SKM-1 (cell line): ENCODE data around the gene BST1.
"Not testable (repeated sequence)": the region's sequence is repeated elsewhere in the genome, so short reads cannot be mapped to it uniquely, and the experiment has no call there.

Experiments
- DNase-seq: peaks from one replicate; lab custom pipeline; 2025; ENCODE audit not compliant: unreplicated experiment; lab: John Stamatoyannopoulos, UW

BST1 gene

DNA sequence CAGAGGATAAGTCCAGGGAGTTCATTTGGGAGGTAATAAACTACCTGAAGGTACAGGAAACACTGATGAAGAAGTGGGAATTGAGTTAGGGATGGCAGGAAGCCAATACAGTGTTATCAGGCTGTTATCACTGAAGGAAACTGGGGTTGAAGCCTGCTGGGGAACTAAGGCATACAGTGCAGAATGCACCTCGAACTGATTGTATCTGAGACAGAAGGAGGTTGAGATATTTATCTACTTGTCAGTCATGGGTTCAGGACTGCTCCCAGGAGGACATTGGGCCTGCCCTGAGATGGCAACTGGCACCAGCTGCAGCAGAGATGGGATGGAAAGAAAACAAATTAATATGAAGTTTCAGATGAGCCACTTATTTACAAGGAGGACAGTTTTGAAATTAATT, 39.8 kb downstream of the BST1 start:
- DNase-seq, result no peak

DNA sequence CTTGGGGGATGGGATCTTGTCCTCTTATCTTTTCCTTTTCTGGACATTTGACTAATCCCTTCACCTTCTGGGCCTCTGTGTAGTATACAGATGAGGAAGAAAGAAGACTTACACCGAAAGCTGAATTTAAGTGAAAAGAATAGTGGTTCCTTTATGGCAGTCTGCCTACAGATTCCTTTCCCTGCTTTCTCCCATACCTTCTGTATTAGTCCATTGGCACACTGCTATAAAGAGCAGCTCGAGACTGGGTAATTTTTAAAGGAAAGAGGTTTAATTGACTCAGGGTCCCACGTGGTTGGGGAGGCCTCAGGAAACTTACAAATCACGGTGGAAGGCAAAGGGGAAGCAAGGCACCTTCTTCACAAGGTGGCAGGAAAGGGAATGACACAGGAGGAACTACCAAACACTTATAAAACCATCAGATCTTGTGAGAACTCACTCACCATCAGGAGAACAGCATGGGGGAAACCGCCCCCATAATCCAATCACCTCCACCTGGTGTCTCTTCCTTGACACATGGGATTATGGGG, 41.2 kb downstream of the BST1 start:
- DNase-seq, result no peak

DNA sequence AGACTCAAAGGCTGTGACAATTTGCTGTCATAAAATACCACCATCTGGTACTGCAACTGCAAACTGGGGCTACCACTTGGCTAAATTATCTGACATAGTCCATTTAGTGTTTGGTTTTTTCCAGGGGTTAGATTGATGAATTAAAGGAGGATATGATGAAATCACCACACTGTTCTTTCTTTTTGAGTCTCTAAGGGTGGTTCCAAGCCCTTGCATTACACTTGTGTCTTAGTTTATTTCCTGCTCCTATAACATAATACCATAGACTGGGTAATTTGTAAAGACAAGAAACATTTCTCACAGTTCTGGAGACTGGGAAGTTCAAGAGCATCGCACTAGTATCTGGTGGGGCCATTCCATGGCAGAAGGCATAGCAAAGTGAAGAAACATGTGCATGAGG, 43.2 kb downstream of the BST1 start:
- no peak for DNase-seq

DNA sequence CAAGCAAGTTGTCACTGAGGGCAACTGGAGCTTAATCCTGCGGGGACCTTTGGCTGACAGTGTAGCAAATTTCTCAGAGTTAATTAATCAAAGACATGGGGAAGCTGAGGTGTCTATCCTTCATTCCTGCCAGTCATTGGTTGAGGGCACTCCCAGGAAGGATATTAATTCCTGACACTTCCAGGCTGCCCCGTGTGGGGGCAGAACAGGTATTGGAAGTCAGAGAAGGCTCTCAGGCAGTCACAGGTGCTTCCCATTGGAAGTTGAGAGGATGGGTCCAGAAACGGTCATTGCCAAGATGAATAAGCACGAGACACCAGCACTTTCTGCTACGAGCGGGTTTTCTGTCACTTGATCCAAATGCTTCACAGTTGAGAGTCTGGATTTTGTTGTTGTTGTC, 46.1 kb downstream of the BST1 start:
- DNase-seq, result no peak

DNA sequence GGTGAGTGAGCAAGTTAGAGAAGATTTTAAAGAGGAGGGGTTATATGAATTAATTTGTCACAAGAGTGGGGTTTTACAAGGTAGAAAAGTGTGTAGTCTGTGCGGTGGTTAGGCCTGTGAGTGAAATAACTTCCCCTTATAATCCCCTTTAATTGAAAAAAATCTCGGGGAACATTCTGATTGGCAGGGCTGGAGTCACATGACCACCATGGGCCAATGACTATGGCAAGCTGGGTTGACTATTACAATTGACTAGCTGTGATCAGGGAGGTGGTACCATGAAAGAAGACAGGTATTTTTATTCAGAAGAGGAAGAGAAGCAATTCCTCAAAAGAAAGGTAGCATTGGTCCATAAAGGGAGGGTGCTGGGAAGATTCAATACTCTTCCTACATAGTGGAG, 48.3 kb downstream of the BST1 start:
- DNase-seq, result no peak

DNA sequence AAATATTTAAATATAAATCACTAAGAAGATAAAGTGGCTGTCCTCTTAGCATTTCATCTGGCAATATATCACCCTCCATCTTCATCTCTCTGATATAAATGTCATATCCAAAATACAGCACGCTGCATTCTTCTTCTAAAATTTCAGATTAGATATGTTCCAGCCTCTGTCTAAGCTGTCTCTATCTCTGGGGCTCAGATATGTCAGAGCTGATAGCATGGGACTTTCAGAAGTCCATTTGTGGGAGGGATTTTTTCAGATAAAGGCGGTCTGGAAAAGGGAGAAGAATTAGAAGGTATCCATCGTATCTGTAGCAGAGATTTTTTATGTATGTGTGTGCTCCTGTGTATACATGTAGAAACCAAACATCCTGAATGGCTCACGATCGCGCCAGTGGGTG, 50.2 kb downstream of the BST1 start:
- DNase-seq, result no peak

DNA sequence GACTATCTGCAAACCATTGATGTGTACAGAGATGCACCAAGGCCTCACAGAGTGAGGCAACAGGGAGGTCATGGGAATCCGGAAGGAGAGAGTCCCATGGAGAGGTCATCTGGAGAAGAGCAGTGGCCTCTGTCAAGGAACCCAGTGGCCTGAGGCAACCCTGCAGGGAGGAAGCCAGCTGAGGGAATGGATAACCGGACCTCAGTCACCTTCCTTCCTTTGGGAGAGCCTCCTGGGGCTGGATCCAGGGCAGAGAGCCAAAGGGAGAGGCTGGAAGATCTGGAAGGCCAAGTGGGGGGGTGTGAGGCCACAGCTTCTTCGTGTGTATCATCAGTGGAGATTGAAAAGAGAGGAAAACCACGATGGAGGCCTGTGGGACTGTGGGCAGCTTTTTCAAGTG, 50.9 kb downstream of the BST1 start:
- no peak for DNase-seq

DNA sequence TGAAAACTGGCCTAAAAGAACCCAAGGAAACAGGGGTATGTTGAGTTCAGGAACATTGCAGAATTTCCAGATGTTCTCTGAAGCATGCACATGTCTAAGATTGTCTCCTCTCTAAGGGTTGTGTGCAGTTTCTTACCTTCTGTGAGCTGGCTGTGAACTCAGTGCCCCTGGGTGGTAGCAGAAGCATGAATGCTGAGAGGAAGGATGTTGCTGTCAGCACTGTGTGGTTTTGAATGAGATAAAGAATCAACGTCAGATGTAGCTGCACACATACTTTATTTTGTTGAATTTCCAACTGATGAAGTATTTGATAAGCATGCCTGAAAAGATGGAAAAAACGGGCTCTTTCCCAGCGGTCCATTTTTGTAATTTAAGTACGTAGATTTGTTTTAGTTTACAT, 51.5 kb downstream of the BST1 start:
- DNase-seq, result peak; percentile 46

DNA sequence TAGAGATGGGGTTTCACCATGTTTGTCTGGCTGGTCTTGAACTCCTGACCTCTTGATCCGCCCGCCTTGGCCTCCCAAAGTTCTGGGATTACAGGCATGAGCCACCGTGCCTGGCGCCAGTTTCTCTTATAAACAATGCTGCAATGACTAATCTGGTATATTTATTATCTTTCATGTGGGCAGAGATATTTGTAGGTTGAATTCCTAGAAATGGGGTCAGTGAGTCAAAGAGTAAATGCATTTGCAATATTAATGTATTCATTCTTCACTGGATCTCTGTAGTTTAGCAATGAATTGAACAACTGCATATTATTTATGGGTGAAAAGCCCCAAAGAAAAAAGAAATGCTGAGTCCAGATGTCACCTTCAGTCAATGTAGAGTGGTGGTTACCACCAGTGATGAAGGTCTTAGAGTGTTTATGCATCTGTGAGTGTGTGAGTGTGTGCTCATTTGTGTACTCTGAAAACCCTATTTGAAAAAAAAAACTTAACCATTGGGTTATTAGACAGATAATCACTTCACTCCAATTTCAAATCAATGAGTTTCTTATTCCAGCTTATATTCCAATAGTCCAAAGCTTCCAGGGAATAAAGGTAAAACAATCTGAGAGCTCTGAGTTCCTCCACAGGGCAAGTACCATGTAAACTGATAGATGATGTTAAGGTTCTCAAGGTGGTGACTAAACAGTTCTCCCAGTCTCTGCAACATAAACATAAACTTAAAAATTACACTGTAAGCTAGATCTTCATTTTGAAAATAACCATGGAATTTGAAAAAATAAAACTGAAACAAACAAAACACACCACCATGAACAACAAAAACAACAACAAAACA, 52.7 kb downstream of the BST1 start:
- no peak for DNase-seq

DNA sequence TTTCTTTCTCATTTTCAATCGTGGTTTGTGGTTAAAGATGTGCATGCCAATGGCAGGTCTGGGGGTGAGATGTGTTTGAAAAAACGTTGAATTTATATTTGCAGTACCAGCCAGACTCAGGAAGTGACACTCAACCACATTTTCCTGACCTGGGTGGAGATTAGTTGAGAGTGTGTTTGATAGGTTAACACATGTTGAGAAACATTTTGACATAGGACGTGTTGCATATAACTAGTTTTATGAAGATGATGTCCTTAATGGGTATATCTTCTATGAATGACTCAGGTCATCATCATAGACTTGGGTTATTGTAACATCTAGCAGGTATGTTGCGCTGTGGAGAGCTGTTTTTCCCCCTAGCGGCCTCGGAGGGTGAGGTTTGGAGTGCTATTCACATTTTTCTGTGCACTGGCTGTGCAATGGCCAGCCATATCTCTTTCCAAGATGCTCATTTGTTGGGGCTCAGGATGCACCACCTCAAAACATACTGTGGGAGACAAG, 53.5 kb downstream of the BST1 start:
- peak; percentile 91 for DNase-seq

DNA sequence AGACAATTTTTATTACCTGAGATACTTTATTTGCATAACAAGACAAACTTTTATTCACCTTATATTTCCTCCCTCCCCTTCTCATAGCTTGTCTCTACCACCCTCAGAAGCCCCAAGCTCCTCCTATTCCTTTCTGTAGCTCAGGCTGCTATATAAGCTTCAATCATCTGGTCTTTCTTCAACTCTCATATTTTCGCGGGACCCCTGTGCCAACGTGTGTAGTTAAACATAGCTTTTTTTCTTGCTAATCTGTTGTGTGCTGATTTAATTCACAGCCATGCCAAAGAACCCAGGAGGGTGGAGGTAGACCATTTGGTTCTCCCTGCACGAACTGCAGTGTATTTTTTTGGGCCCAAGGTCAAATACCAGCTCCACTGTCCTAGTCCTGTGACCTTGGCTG, 54.2 kb downstream of the BST1 start:
- DNase-seq, result no peak

DNA sequence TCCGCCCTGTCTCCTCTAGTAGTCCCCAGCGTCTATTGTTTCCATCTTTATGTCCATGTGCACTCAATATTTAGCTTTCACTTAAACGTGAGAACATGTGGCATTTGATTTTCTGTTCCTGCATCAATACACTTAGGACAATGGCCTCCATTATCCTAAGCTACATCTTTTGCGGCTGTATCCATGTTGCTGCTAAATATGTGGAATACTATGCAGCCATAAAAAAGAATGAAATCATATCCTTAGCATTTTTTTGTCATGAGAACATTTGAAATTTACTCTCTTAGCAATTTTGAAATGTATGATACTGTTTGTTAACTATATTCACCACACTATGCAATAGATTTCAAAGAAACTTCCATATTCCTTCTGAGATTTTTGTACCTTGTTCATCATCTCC, 55.4 kb downstream of the BST1 start:
- DNase-seq, result no peak

DNA sequence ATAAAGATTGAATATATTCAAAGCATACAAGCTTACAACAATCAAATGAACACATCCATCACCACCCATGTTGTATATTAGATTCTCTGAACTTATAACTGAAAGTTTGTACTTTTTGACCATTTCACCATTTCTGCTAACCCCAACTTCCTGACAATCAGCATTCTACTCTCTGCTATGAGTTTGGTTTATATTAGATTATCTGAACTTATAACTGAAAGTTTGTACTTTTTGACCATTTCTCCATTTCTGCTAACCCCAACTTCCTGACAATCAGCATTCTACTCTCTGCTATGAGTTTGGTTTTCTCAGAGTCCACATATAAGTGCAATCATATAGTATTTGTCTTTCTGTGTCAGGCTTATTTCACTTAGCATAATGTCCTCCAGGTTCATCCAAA, 59.6 kb downstream of the BST1 start:
- DNase-seq, result not testable (repeated sequence)

DNA sequence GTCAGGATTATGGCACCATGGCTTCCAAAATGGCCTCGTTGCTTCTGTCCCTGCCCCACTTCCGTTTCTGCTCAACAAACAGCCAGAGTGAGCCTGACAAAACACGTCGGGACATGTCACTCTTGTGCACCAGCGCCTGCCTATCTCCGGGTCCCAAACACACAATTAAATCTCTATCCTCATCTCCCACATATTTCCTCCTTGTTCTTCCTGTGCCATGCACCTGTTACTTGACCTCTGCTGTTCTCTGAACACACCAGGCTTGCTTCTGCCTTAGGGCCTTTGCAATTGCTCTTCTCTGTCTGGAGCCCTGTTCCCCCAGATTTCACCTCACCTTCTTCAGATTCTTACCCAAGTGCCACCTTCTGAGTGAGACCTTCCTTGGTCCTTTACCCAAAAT, 62.5 kb downstream of the BST1 start:
- no peak for DNase-seq

DNA sequence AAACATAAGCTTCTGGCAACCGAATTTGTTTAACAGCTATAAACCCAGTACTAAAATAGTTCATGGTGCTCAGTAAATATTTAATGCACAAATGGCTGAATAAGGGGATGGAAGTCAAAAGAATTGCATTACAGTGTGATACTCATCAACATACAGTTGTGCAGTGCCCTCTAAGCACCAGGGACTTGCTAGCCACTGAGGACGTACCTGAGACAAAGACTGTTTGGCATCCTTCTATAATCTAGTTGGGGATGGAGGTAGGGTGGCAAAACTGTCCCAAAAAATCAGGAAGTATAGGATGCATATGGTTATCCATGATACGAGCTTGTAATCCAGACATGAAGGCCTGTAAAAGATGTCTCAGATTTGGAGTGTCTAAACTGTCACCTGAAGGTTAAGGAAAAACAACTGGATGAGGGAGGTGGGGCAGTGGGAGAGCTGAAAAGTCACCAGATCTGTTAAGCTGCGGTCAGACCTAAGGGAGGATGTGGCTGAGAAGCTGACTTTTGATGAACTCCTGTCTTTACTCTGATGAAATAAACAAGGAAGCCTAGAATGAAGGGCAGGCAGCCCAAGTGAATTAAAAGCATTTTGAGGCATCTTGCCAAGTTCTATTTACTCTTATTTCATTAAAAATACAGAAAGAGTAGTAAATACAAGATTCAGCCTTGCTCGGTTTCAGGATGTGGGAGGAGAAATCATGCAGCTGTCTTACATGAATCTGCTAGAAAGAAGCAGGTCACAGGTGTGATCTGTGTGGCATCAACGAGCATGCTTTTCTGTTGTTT, 63.2 kb downstream of the BST1 start:
- peak; percentile 36 for DNase-seq

DNA sequence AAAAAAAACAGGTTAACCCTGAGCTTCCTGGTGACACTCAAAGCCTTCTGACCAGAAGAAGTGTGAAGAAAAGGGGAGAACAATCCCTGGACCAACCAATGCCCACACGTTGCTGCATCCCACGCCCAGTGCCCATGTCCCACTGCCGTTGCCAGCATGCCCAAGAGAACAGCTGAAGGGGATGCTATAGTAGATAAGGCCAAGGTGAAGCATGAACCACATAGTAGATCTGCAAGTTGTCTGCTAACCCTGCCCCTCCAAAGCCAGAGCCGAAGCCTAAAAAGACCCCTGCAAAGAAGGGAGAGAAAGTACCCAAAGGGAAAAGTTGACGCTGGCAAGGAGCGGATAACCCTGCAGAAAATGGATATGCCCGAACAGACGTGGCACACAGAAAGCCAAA, 64.0 kb downstream of the BST1 start:
- DNase-seq, result no peak

DNA sequence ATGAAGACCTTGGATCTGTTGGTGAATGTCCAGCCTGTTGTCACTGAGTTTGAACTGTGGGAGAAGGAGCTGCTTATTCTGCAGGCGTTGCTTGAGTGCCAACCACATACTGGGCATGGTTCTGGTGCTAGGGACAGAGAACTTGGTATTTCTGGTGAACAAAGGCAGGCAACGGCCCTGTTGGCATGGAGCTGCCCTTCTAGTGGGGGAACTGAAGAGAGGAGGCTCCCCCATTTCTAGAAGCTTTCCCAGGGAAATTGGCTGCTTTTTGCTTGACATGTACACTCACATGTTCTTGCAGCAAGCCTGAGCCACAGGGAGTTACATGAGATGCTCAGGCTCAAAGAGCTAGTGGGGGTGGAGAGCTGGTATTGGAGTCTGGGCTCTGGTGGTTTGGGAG, 66.3 kb downstream of the BST1 start:
- DNase-seq, result no peak

DNA sequence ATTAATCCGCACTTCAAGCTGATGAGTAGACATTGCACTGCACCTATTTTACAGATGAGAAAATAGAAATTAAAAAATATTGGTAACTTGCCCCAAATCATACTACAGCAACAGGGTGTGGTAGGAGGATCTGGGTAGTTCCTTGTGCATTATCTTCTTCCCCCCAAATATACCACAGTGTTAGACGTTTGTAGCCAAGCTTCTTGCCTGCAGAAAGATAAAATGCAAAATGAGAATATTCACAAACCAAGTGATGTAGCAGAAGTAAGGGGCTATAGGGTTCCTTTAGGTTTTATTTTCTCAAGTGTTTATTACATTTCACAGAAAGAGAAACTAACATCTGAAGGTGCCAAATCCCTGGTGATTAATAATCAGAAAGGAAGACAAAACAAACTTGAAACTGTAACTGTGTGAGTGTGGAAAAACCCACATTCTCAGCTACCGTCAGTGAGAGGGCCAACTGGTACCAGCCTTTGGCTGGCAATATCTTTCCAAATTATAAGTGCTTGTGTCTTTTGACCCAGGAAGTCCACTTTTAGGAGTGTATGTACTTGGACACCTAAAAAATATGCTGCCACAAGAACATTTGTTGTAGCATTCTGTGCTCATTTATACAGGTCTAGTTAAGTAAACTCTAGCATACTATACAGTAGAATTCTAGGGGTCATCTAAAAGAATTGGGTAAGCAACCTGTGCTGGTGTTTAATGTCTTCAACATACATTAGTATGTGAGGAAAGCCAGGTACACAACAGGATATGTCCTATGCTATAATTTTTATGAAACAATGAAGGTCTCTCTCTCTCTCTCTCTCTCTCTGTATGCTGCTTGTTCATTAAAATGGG, 68.6 kb downstream of the BST1 start:
- DNase-seq, result no peak

DNA sequence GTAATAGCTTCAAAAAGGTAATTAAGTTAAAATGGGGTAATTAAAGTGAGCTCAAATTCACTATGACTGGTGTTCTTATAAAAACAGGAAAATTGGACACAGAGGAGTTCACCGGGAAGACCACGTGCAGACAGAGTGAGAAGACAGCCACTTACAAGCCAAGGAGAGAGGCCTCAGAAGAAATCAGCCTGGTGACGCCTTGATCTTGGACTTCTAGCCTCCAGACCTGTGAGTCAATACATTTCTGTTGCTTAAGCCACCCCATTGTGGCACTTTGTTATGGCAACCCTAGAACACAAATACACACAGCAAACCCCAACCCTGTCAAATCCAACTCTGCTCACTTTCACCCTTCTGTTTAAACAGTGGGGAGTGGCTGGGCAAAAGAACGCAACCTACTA, 71.2 kb downstream of the BST1 start:
- DNase-seq, result no peak

DNA sequence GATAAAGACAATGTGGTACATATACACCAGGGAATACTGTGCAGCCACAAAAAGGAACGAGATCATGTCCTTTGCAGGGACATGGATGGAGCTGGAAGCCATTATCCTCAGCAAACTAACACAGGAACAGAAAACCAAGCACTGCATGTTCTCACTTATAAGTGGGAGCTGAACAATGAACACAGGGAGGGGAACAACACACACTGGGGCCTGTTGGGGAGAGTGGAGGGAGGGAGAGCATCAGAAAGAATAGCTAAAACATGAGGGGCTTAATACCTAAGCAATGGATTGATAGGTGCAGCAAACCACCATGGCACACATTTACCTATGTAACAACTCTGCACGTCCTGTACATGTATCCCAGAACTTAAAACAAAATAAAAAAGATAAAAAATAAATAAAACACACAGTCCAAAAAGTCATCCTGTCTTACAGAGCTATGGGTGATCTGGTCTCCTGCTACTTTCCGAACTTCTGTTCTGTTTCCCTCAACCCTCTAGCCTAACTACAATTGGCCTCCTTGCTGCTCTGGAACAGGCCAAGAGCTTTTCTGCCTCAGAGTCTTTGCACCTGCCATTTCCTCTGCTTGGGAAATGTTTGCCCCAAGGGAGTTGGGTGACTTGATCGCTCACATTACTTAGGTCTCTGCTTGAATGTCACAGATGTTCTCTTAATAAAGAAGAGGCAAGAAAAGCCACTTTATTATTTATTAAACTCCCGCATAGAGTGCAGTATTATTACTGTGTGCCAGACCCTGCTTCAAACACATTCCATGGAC, 74.2 kb downstream of the BST1 start:
- no peak for DNase-seq
